Fibroblast of lung (primary cell): Measurements from ENCODE around the gene FMNL3.
"Not testable (repeated sequence)": the region's sequence is repeated elsewhere in the genome, so short reads cannot be mapped to it uniquely, and the experiment has no call there.

ENCODE experiments used
- CTCF ChIP-seq, 2 donors: IDR thresholded peaks in 1 of 2; conservative IDR thresholded peaks in 1 of 2; 1 replicate in 1 of 2; 2 replicates in 1 of 2; pipeline ENCODE4 v1.5.1; 2011 to 2012; ENCODE audit warnings: low read length in 2 of 2, control low read depth in 1 of 2, inconsistent platforms in 1 of 2, low read depth in 1 of 2, mild to moderate bottlenecking in 1 of 2
- EZH2 ChIP-seq: IDR thresholded peaks from 2 replicates; pipeline ENCODE4 v1.5.1; 2012; ENCODE audit warnings: low read length, control low read depth, mild to moderate bottlenecking; ENCODE audit errors: missing control alignments

GRCh38 chr12:49740277-49740676 lies 33.1 kb upstream of the FMNL3 start:
- not testable (repeated sequence) for TF ChIP-seq CTCF (conservative IDR thresholded peaks at IDR 0.05 in 1 of 2, IDR thresholded peaks at IDR 0.05 in 1 of 2; ENCODE audit: low read depth in 1 of 2, low read length in 2 of 2); EZH2
